Dendritic cell treated with granulocyte-macrophage colony-stimulating factor and Interleukin-4, amounts not matched to agents 40 ng/mL and 50 ng/mL, for 4 days (primary cell): ENCODE results near the gene TCERG1L.
"Not testable (repeated sequence)": the region's sequence is repeated elsewhere in the genome, so short reads cannot be mapped to it uniquely, and the experiment has no call there.

Source experiments
- H3K27ac Mint-ChIP-seq: one replicate; pipeline ENCODE4 v1.8.0; 2022; ENCODE audit warnings: mild to moderate bottlenecking, mixed read lengths
- H3K27me3 Mint-ChIP-seq: one replicate; pipeline ENCODE4 v1.8.0; 2022; ENCODE audit warnings: mild to moderate bottlenecking, mixed read lengths
- H3K36me3 Mint-ChIP-seq: one replicate; pipeline ENCODE4 v1.8.0; 2022; ENCODE audit warnings: low read depth, mixed read lengths
- H3K4me1 Mint-ChIP-seq: one replicate; pipeline ENCODE4 v1.8.0; 2022; ENCODE audit warnings: low read depth, mixed read lengths
- H3K4me3 Mint-ChIP-seq: one replicate; pipeline ENCODE4 v1.8.0; 2022; ENCODE audit warnings: mild to moderate bottlenecking, moderate library complexity, mixed read lengths
- H3K9me3 Mint-ChIP-seq: one replicate; pipeline ENCODE4 v1.8.0; 2022; ENCODE audit warnings: mixed read lengths
- intact Hi-C: fragments of 100-400 bp; cut with micrococcal nuclease; formaldehyde crosslinking; loops from one replicate; pipeline ENCODE4 v1.15.0; 2022

Gene TCERG1L

GRCh38 chr10:131160219-131160875 is 151.2 kb downstream of the TCERG1L start:
- intact Hi-C loops = no loop called here
- H3K4me3 Mint-ChIP-seq = no peak overlapping the region
- no peak overlapping the region for H3K27ac Mint-ChIP-seq
- H3K9me3 Mint-ChIP-seq = no peaks in the 10 kb centered on the region
- H3K36me3 Mint-ChIP-seq = no peaks in the 10 kb centered on the region
- H3K4me1 Mint-ChIP-seq = no peaks in the 10 kb centered on the region
- H3K27me3 Mint-ChIP-seq = no peaks in the 10 kb centered on the region

GRCh38 chr10:131159771-131160170 is 151.8 kb downstream of the TCERG1L start:
- Mint-ChIP-seq H3K27me3 (no peaks in the 10 kb centered on the region), H3K27ac (no peak overlapping the region), H3K4me1 (no peaks in the 10 kb centered on the region), H3K36me3 (no peaks in the 10 kb centered on the region), H3K4me3 (no peak overlapping the region), H3K9me3 (no peaks in the 10 kb centered on the region)
- intact Hi-C loops = no loop called here

DNA sequence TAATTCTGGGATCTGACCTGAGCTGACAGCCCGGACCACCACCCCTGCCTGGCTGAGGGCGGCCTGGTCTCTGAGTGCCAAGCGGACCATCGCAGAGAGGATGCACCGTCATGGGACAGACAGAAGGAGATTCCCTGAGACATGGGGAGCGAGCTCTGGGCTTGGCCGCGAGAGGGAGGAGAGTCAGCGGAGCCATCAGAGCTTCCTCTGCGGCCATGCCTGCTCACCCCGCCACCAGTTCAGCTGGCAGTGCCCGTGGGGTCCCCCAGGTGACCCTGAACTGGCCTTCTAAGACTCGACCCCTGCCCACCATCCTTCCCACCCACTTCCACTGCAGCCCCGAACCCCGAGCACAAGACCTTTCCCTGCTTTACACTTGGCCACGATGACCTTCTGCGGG is 152.8 kb downstream of the TCERG1L start:
- Mint-ChIP-seq H3K4me3 (no peak overlapping the region), H3K27me3 (no peaks in the 10 kb centered on the region), H3K36me3 (no peaks in the 10 kb centered on the region), H3K27ac (no peak overlapping the region), H3K4me1 (no peaks in the 10 kb centered on the region), H3K9me3 (no peaks in the 10 kb centered on the region)
- intact Hi-C loops = no loop called here

DNA sequence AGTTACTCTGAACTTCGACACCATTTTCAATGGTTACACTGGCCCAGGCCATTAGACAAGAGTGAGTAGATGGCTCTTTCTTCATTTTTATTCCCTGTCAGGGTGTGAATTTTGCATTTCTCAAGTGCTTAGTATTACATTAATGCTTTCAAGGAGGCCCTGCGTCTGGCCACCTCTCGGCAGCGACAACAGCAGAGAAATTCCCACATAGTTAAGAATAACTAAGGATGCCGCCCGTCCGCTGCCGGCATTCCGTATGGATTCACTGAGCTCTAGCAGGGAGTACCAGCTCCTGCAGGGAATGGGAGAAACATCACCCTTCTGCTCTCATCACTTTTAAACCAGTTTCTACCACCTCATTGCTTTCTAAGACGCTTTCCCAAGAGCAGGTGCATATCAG is 153.6 kb downstream of the TCERG1L start:
- intact Hi-C loops = no loop called here
- H3K27ac Mint-ChIP-seq = no peak overlapping the region
- no peaks in the 10 kb centered on the region for H3K36me3 Mint-ChIP-seq
- H3K4me3 Mint-ChIP-seq = no peak overlapping the region
- H3K4me1 Mint-ChIP-seq = no peaks in the 10 kb centered on the region
- H3K27me3 Mint-ChIP-seq = no peaks in the 10 kb centered on the region
- peaks cover 4% of the 10 kb centered on the region for H3K9me3 Mint-ChIP-seq

GRCh38 chr10:131155876-131156230 is 155.7 kb downstream of the TCERG1L start:
- peaks cover 25% of the 10 kb centered on the region for H3K9me3 Mint-ChIP-seq
- no peak overlapping the region for H3K4me3 Mint-ChIP-seq
- no peaks in the 10 kb centered on the region for H3K36me3 Mint-ChIP-seq
- no peaks in the 10 kb centered on the region for H3K27me3 Mint-ChIP-seq
- H3K27ac Mint-ChIP-seq = no peak overlapping the region
- intact Hi-C loops = no loop called here
- no peaks in the 10 kb centered on the region for H3K4me1 Mint-ChIP-seq

DNA sequence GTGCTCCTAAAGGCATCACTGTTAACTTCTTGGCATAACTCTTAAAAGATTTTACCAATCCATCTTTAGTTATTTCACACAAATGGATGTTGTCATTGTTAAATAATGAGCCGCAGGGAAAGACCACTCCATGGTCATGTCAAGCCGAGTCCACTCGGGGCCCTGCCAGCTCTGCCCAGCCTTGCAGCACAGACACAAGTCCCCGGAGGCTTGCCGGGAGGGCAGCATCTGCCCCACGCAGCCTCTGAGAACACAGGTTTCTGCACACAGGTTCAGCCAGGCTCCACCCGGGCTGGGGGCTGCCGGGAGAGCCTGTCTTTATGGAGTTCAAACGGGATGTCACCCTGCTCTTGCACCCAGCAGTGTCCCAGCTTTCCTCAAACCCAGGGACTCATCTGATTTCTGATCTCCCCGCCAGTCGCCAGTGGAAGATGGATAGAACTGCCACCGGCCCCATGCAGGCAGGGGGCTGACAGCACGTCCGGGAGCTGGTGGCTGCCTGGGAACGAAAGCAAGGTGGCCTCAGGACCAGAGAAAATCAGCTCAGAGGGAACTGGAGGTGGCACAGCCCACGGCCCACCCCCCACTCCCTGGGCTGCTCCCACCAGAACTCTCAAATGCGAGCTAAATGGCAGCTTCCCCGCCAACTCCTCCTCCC is 156.2 kb downstream of the TCERG1L start:
- Mint-ChIP-seq H3K4me3 (no peak overlapping the region), H3K4me1 (no peaks in the 10 kb centered on the region), H3K27me3 (no peaks in the 10 kb centered on the region), H3K9me3 (peaks cover 30% of the 10 kb centered on the region), H3K27ac (no peak overlapping the region), H3K36me3 (no peaks in the 10 kb centered on the region)
- intact Hi-C loops = no loop called here

GRCh38 chr10:131154306-131155025 is 157.1 kb downstream of the TCERG1L start:
- no peak overlapping the region for H3K27ac Mint-ChIP-seq
- no peaks in the 10 kb centered on the region for H3K36me3 Mint-ChIP-seq
- no peaks in the 10 kb centered on the region for H3K27me3 Mint-ChIP-seq
- intact Hi-C loops = no loop called here
- H3K4me3 Mint-ChIP-seq = no peak overlapping the region
- H3K4me1 Mint-ChIP-seq = no peaks in the 10 kb centered on the region
- H3K9me3 Mint-ChIP-seq = peaks cover 31% of the 10 kb centered on the region

GRCh38 chr10:131152456-131152855 is 159.1 kb downstream of the TCERG1L start:
- H3K4me3 Mint-ChIP-seq, H3K4me1 Mint-ChIP-seq, H3K27me3 Mint-ChIP-seq, H3K27ac Mint-ChIP-seq, H3K36me3 Mint-ChIP-seq, intact Hi-C loops: not testable (repeated sequence)
- H3K9me3 Mint-ChIP-seq = peaks cover 31% of the 10 kb centered on the region

GRCh38 chr10:131150126-131150525 is 161.4 kb downstream of the TCERG1L start:
- H3K4me1 Mint-ChIP-seq = no peaks in the 10 kb centered on the region
- H3K27me3 Mint-ChIP-seq = no peaks in the 10 kb centered on the region
- H3K27ac Mint-ChIP-seq = no peak overlapping the region
- no peaks in the 10 kb centered on the region for H3K36me3 Mint-ChIP-seq
- no peak overlapping the region for H3K4me3 Mint-ChIP-seq
- intact Hi-C loops = no loop called here
- H3K9me3 Mint-ChIP-seq = peaks cover 31% of the 10 kb centered on the region

DNA sequence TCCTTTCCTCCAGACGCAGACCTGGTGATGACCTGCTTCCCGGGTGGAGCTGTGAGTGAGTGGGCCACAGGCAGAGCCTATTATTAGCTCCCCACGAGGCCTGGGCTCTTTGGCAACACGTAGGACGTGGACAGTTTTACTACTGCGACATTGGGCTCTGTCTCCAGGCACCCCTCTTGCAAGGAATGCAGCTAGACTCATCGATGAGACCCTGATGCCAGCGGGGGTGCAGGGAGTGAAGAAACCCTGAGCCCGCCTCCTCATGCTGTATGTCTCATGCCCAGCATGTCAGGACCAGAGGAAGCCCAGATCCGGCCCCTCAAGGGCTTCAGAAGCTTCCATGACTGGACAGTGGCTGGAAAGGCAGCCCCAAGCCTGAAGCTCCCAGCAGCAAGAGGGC is 161.9 kb downstream of the TCERG1L start:
- no peak overlapping the region for H3K4me3 Mint-ChIP-seq
- no peak overlapping the region for H3K27ac Mint-ChIP-seq
- no peaks in the 10 kb centered on the region for H3K4me1 Mint-ChIP-seq
- H3K36me3 Mint-ChIP-seq = no peaks in the 10 kb centered on the region
- no peaks in the 10 kb centered on the region for H3K27me3 Mint-ChIP-seq
- H3K9me3 Mint-ChIP-seq = peaks cover 31% of the 10 kb centered on the region
- intact Hi-C loops = no loop called here

DNA sequence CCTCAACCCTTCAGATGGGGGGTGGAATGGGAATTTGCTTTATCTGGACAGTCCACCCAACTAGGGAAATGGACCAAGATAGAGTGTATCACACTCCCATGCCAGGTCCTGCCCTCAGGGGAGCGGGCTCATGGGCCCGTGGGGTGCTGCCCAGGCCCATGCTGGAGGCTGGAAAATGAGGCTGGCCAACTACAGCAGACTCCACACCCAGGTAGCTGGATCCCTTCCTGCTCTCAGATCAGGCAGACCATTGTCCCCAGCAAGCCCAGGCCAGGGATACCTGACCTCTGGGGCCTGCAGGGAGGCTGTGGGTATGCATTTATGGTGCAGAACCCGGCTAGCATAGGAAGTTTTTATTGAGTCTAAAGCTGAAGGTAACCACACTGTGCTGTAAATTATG is 162.4 kb downstream of the TCERG1L start:
- no peaks in the 10 kb centered on the region for H3K36me3 Mint-ChIP-seq
- intact Hi-C loops = no loop called here

DNA sequence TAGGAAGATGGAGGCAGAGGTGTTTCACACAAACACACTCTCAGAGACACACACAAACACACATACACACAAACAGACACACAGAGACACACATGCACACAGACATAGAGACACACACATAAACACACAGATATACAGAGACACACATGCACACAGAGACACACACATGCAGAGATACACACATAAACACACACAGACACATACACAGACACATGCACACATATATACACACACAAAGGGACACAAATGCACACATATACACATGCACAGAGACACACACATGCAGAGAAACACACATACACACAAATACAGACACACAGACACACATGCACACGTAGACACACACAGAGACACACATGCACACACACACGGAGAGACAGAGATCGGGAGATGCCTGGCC is 163.3 kb downstream of the TCERG1L start:
- Mint-ChIP-seq H3K4me1 (no peaks in the 10 kb centered on the region), H3K36me3 (no peaks in the 10 kb centered on the region), H3K27me3 (no peaks in the 10 kb centered on the region), H3K4me3 (no peak overlapping the region), H3K27ac (no peak overlapping the region), H3K9me3 (peaks cover 30% of the 10 kb centered on the region)
- intact Hi-C loops = no loop called here

More for the DNA sequence above, 162.4 kb downstream of the TCERG1L start:
- Mint-ChIP-seq H3K9me3 (peaks cover 31% of the 10 kb centered on the region), H3K27ac (no peak overlapping the region), H3K27me3 (no peaks in the 10 kb centered on the region), H3K4me3 (no peak overlapping the region), H3K4me1 (no peaks in the 10 kb centered on the region)

DNA sequence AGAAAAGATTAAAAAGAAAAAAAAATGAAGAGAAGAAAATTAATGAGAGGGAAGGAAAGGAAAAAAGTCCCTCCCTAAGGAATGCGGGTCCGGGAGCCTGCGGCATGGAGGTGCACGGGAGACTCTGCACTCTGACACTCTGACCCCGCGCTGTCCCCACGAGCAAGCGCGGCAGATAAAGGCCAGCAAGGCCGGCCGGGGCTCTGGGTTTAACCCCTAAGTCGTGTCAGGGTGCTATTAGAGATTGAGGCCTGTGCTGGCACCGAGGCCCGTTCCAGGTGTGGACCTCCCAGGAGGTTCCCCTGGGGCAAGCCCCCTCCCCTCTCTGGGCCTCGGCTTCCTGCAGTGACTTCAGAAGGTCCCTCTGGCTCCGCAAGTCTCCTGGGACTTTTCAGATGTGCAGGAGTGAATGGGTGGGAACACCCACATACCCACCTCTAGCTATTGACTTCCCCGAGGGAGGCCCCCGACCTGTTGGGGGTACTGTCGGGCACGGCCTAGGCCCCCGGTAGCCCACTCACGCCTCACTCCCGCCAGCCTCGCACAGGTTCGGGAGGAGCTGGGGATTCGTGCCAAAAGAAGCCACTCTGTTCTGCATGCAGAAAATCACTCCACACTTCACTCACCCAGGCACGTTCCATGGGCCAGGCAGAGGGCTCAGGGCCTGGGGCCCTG is 164.1 kb downstream of the TCERG1L start:
- intact Hi-C loops = no loop called here

GRCh38 chr10:131146790-131147189 is 164.7 kb downstream of the TCERG1L start:
- no peak overlapping the region for H3K27ac Mint-ChIP-seq
- intact Hi-C loops = no loop called here
- no peaks in the 10 kb centered on the region for H3K4me1 Mint-ChIP-seq
- H3K9me3 Mint-ChIP-seq = peaks cover 16% of the 10 kb centered on the region
- H3K27me3 Mint-ChIP-seq = no peaks in the 10 kb centered on the region
- H3K4me3 Mint-ChIP-seq = no peak overlapping the region
- H3K36me3 Mint-ChIP-seq = no peaks in the 10 kb centered on the region

More for the DNA sequence above, 164.1 kb downstream of the TCERG1L start:
- Mint-ChIP-seq H3K27ac (no peak overlapping the region), H3K4me3 (no peak overlapping the region), H3K9me3 (peaks cover 22% of the 10 kb centered on the region), H3K36me3 (no peaks in the 10 kb centered on the region), H3K4me1 (no peaks in the 10 kb centered on the region), H3K27me3 (no peaks in the 10 kb centered on the region)
